ENCODE results near the gene OPRL1. TPM values are rescaled to one million over a fixed set of nuclear protein-coding genes. Genes with fewer than 3 reads are reported as not detected.
"Not testable (repeated sequence)": the region's sequence is repeated elsewhere in the genome, so short reads cannot be mapped to it uniquely, and the experiment has no call there.

OPRL1 gene
- polyA plus RNA-seq, 1 of the 3 experiments (the other 2 are of a cell fraction) = 1.8 TPM

DNA sequence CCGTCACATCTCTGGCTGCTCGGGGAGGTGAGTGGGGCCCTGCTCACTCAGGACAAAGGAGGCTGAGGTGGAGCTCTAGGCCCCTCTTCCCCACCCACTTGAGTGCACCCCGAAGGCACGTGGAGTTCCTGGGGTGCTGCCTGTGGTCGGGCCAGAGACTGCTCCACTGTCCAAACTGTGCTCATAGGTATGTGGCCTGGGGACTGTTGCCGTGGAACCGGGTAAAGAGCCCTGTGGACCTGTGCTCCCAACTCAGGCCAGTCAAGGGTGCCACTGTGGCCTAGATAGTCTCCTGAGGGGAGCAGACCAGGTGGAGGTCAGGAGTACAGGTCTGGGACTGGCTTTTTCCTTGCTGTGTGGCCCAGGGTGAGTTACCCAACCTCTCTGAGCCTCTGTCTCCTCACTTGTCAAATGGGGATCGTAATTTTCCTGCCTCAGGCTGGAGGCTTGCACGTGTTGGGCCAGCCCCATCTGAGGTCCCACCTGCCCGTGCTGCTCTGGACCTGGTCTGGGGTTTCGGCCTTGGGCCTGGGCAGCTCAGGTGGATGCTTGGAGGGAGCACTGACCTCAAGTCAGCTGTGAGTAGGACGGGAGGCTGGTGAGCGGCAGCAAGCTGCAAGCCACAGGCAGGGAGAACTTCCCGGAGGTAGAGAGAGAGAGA is 39.9 kb downstream of the OPRL1 start:
- H3K9ac ChIP-seq = no peak overlapping the region
- no peaks in the 10 kb centered on the region for H3K9me2 ChIP-seq
- H3K79me2 ChIP-seq (ENCODE audit: insufficient read depth) = no peaks in the 10 kb centered on the region
- H4K20me1 ChIP-seq (ENCODE audit: insufficient read depth) = no peaks in the 10 kb centered on the region
- H3F3A ChIP-seq (replicated peaks; ENCODE audit: insufficient read depth) = no peaks in the 10 kb centered on the region
- no peaks in the 10 kb centered on the region; a peak in 1 of 4 replicates for H3K4me1 ChIP-seq (ENCODE audit: control insufficient read depth in 1 of 2, insufficient read depth in 2 of 2, low read depth in 1 of 2, low read length in 1 of 2)
- 69% methylated on average over 11 of the region's 14 CpGs for WGBS (ENCODE audit: low lambda C conversion rate)
- DNase-seq = peak; percentile 24
- H3K4me3 ChIP-seq (ENCODE audit: low read depth in 2 of 2, low read length in 1 of 2) = no peak overlapping the region
- CTCF ChIA-PET = interaction anchor here (0.6 to 15.6 kb wide), 42 partner anchors 8 to 345 kb away, joined by 3 to 252 read pairs (median 5); partner anchors contain the start of genes C20orf204, LKAAEAR1, OPRL1 and PRPF6
- TF ChIP-seq RXRA (IDR thresholded peaks at IDR 0.05; ENCODE audit: borderline replicate concordance, low read depth) (no peak), TCF12 (IDR thresholded peaks at IDR 0.05) (no peak), TEAD4 (IDR thresholded peaks at IDR 0.05; ENCODE audit: borderline replicate concordance, insufficient read depth) (no peak), EP300 (IDR thresholded peaks at IDR 0.05; ENCODE audit: borderline replicate concordance in 1 of 2, low read depth in 1 of 2, low read length in 1 of 2) (no peak), NFIC (IDR thresholded peaks at IDR 0.05; ENCODE audit: borderline replicate concordance) (no peak), JUND (IDR thresholded peaks at IDR 0.05) (no peak), MXI1 (IDR thresholded peaks at IDR 0.05; ENCODE audit: low read depth, low read length) (no peak), GATA2 (CRISPR knock-in tag; IDR thresholded peaks at IDR 0.05) (no peak), RCOR1 (IDR thresholded peaks at IDR 0.05; ENCODE audit: low read length) (no peak), ELF1 (IDR thresholded peaks at IDR 0.05) (no peak), TAF1 (IDR thresholded peaks at IDR 0.05; ENCODE audit: borderline replicate concordance, low read depth, low read length) (no peak), YY1 (IDR thresholded peaks at IDR 0.05; ENCODE audit: low read depth) (no peak)
- H3K4me2 ChIP-seq = no peak overlapping the region
- H3K9me3 ChIP-seq = no peaks in the 10 kb centered on the region
- H3K27ac ChIP-seq (ENCODE audit: low read depth in 2 of 2, low read length in 1 of 2) = no peak overlapping the region
- H3K36me3 ChIP-seq (replicated peaks in 1 of 2; ENCODE audit: control insufficient read depth in 1 of 2, insufficient read depth in 2 of 2, low read length in 1 of 2) = no peaks in the 10 kb centered on the region
- POLR2A ChIA-PET = interaction anchor here (1.6 kb wide), 1 partner anchor 36 kb away, joined by 6 read pairs; the partner anchor contains the start of gene LKAAEAR1
- H2AFZ ChIP-seq (ENCODE audit: low read depth) = no peak overlapping the region
- H3K27me3 ChIP-seq (ENCODE audit: insufficient read depth) = peaks cover 28% of the 10 kb centered on the region

DNA sequence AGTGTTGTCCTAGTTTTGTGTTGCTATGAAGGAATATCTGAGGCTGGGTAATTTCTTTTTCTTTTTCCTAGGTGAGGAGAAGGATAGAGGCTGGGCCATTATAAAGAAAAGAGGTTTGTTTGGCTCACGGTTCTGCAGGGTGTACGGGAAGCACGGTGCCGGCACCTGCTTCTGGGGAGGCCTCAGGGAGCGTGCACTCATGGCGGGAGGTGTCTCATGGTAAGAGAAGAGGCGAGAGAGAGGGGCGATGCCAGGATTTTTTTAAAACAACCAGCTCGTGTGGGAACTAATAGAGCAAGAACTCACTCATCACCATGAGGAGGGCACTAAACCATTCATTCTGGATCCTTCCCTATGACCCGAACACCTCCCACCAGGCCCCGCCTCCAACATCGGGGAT is 41.7 kb downstream of the OPRL1 start:
- no peak for TF ChIP-seq RAD21 (IDR thresholded peaks at IDR 0.05; ENCODE audit: low read length)
- TF ChIP-seq, protein P1, sequence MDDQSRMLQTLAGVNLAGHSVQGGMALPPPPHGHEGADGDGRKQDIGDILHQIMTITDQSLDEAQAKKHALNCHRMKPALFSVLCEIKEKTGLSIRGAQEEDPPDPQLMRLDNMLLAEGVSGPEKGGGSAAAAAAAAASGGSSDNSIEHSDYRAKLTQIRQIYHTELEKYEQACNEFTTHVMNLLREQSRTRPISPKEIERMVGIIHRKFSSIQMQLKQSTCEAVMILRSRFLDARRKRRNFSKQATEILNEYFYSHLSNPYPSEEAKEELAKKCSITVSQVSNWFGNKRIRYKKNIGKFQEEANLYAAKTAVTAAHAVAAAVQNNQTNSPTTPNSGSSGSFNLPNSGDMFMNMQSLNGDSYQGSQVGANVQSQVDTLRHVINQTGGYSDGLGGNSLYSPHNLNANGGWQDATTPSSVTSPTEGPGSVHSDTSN (IDR thresholded peaks at IDR 0.05) = no peak
- TF ChIP-seq, protein P2, sequence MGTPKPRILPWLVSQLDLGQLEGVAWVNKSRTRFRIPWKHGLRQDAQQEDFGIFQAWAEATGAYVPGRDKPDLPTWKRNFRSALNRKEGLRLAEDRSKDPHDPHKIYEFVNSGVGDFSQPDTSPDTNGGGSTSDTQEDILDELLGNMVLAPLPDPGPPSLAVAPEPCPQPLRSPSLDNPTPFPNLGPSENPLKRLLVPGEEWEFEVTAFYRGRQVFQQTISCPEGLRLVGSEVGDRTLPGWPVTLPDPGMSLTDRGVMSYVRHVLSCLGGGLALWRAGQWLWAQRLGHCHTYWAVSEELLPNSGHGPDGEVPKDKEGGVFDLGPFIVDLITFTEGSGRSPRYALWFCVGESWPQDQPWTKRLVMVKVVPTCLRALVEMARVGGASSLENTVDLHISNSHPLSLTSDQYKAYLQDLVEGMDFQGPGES (IDR thresholded peaks at IDR 0.05; ENCODE audit: low read depth, low read length) = no peak
- Histone ChIP-seq H3K4me3 (ENCODE audit: low read depth in 2 of 2, low read length in 1 of 2) (no peak overlapping the region), H3F3A (replicated peaks; ENCODE audit: insufficient read depth) (no peaks in the 10 kb centered on the region), H3K9me2 (no peaks in the 10 kb centered on the region), H3K4me2 (no peak overlapping the region), H3K4me1 (ENCODE audit: control insufficient read depth in 1 of 2, insufficient read depth in 2 of 2, low read depth in 1 of 2, low read length in 1 of 2) (no peaks in the 10 kb centered on the region; a peak in 1 of 4 replicates), H4K20me1 (ENCODE audit: insufficient read depth) (no peaks in the 10 kb centered on the region), H3K36me3 (replicated peaks in 1 of 2; ENCODE audit: control insufficient read depth in 1 of 2, insufficient read depth in 2 of 2, low read length in 1 of 2) (no peaks in the 10 kb centered on the region), H3K27me3 (ENCODE audit: insufficient read depth) (peaks cover 28% of the 10 kb centered on the region), H3K27ac (ENCODE audit: low read depth in 2 of 2, low read length in 1 of 2) (no peak overlapping the region), H3K79me2 (ENCODE audit: insufficient read depth) (no peaks in the 10 kb centered on the region), H3K9ac (no peak overlapping the region), H3K9me3 (no peaks in the 10 kb centered on the region), H2AFZ (ENCODE audit: low read depth) (no peak overlapping the region)
- POLR2A ChIA-PET = no interaction called here
- CTCF ChIA-PET = interaction anchor here (0.9 to 15.6 kb wide), 27 partner anchors 8 to 583 kb away, joined by 3 to 252 read pairs (median 6); partner anchors contain the start of genes C20orf204, LKAAEAR1, OPRL1 and PRPF6
- DNase-seq = no peak
- 54% methylated on average over 12 of the region's 12 CpGs for WGBS (ENCODE audit: low lambda C conversion rate)

DNA sequence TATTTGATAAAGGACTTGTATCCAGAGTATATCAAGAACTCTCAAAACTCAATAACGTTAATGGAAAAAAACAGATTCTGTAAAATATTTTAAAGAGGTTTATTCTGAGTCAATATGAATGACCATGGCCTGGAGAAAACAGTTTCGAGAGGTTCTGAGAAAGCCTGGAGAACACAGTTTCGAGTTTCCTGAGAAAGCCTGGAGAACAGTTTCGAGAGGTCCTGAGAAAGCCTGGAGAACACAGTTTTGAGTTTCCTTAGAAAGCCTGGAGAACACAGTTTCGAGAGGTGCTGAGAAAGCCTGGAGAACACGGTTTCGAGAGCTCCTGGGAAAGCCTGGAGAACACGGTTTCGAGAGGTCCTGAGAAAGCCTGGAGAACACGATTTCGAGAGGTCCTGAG is 43.0 kb downstream of the OPRL1 start:
- DNase-seq; H3K4me2 ChIP-seq; H3K27ac ChIP-seq (ENCODE audit: low read depth in 2 of 2, low read length in 1 of 2); H3K36me3 ChIP-seq (replicated peaks in 1 of 2; ENCODE audit: control insufficient read depth in 1 of 2, insufficient read depth in 2 of 2, low read length in 1 of 2); H4K20me1 ChIP-seq (ENCODE audit: insufficient read depth); H3K4me3 ChIP-seq (ENCODE audit: low read depth in 2 of 2, low read length in 1 of 2); H2AFZ ChIP-seq (ENCODE audit: low read depth); H3K4me1 ChIP-seq (ENCODE audit: control insufficient read depth in 1 of 2, insufficient read depth in 2 of 2, low read depth in 1 of 2, low read length in 1 of 2); H3K9me2 ChIP-seq; H3K9me3 ChIP-seq; H3K9ac ChIP-seq; POLR2A ChIA-PET; H3F3A ChIP-seq (replicated peaks; ENCODE audit: insufficient read depth); H3K79me2 ChIP-seq (ENCODE audit: insufficient read depth): not testable (repeated sequence)
- peaks cover 28% of the 10 kb centered on the region for H3K27me3 ChIP-seq (ENCODE audit: insufficient read depth)
- CTCF ChIA-PET = interaction anchor here (0.9 to 15.6 kb wide), 4 partner anchors 21 to 85 kb away, joined by 3 to 252 read pairs (median 18); partner anchors contain the start of genes LKAAEAR1, OPRL1 and RGS19
- WGBS (ENCODE audit: low lambda C conversion rate) = 19% methylated on average over 11 of the region's 11 CpGs

DNA sequence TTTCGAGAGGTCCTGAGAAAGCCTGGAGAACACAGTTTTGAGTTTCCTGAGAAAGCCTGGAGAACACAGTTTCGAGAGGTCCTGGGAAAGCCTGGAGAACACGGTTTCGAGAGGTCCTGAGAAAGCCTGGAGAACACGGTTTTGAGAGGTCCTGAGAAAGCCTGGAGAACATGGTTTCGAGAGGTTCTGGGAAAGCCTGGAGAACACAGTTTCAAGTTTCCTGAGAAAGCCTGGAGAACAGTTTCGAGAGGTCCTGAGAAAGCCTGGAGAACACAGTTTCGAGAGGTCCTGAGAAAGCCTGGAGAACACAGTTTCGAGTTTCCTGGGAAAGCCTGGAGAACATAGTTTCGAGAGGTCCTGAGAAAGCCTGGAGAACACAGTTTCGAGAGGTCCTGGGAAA is 43.6 kb downstream of the OPRL1 start:
- H2AFZ ChIP-seq (ENCODE audit: low read depth); H3K4me1 ChIP-seq (ENCODE audit: control insufficient read depth in 1 of 2, insufficient read depth in 2 of 2, low read depth in 1 of 2, low read length in 1 of 2); H3K4me3 ChIP-seq (ENCODE audit: low read depth in 2 of 2, low read length in 1 of 2); H3K9me3 ChIP-seq; DNase-seq; H3K9ac ChIP-seq; H3K79me2 ChIP-seq (ENCODE audit: insufficient read depth); POLR2A ChIA-PET; CTCF ChIA-PET; H3F3A ChIP-seq (replicated peaks; ENCODE audit: insufficient read depth); H3K9me2 ChIP-seq; H3K36me3 ChIP-seq (replicated peaks in 1 of 2; ENCODE audit: control insufficient read depth in 1 of 2, insufficient read depth in 2 of 2, low read length in 1 of 2); H4K20me1 ChIP-seq (ENCODE audit: insufficient read depth); H3K27ac ChIP-seq (ENCODE audit: low read depth in 2 of 2, low read length in 1 of 2); H3K4me2 ChIP-seq: not testable (repeated sequence)
- peaks cover 28% of the 10 kb centered on the region for H3K27me3 ChIP-seq (ENCODE audit: insufficient read depth)
- 28% methylated on average over 11 of the region's 11 CpGs for WGBS (ENCODE audit: low lambda C conversion rate)
